HS-27A (cell line): ENCODE results near the gene NUDT5.
"Not testable (repeated sequence)": the region's sequence is repeated elsewhere in the genome, so short reads cannot be mapped to it uniquely, and the experiment has no call there.

Experiments used
- DNase-seq: peaks from one replicate; pipeline ENCODE4 v3.0.0-alpha.2; 2012; ENCODE audit warnings: low read depth, missing footprints

The NUDT5 gene

DNA sequence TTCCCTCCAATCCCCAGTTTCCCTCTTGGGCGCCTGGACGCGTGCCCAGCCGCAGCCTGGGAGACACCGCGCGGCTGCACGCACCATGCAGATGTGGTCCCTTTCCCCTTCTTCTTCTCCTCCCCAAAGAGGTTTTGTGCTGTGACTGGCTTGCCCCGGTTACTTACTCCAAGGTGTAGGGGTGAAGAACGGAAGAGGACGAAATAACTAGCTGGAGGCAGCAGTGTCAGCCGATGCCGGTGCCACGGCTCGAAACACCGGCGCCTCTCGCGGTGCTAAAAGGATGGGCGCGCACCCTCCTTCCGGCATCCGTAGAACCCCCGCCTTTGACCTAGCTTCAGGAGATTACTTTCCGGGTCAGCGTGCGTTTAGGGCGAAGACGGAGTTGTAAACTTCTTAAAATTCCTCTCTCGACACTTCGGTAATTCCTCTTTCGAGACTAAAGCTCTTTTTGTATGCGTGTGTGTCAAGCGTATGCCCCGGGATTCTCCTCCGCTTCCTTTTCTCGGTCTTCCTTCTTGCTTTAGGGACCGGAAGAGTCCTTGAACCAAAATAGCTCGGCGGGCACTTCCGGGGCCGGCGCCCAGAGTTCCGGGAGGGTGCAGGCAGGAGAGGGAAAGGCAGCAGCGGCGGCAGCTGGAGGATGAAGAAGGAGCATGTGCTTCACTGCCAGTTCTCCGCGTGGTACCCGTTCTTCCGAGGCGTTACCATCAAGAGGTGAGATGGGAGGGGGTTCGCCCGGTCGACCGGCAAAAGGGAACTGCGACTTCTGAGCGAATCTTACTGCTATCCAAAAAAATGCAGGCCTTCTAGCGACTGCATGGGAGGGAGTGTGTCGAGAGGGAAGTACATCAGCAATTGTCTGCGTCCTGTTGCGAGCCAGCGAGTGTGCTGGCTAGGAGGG is at the start of gene NUDT5, which contains the start of gene CDC123:
NUDT5 (minus strand) TSS at position 289 of the 904 bp plus-strand sequence. CDS start 9,600 bp downstream, outside the sequence.
CDC123 (plus strand) TSS at position 586 of the 904 bp plus-strand sequence; CDS start at position 644, 58 bp downstream.
- peak; percentile 59 for DNase-seq

DNA sequence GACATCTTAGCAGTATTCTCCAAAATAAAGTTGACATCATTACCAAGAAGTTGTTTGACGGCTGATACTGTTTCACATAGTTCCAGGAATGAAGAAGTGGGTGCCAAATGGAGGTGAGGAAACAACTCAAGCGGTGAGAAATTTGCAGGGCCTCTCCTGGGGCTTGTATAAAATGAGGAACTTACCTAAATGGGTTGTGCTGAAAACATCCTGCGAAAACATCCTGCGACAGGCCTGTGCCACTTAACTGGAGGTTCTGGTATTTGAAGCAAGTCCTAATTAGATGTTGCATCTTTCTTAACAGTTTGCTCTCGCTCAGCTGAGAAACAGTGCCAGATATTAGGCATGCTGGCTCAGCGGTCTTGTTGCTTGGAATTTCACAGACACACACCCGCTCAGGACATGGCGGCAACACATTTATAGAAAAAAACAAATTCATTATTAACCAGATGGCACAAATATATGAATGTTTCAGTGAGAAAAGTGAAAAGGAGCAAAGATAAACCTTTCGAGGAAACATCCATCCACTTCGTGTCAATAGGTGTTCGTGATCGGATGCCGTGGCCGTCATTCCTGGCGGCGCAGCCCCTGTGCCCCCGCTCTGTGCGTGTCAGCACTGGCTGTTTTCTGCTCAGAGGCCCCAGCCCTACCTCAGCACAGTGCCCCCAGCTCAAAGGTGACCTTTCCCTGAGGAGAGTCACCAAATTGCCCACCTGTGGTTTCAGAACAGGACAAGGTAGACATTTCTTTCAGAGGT is 48.4 kb upstream of the NUDT5 start:
- DNase-seq, result no peak

DNA sequence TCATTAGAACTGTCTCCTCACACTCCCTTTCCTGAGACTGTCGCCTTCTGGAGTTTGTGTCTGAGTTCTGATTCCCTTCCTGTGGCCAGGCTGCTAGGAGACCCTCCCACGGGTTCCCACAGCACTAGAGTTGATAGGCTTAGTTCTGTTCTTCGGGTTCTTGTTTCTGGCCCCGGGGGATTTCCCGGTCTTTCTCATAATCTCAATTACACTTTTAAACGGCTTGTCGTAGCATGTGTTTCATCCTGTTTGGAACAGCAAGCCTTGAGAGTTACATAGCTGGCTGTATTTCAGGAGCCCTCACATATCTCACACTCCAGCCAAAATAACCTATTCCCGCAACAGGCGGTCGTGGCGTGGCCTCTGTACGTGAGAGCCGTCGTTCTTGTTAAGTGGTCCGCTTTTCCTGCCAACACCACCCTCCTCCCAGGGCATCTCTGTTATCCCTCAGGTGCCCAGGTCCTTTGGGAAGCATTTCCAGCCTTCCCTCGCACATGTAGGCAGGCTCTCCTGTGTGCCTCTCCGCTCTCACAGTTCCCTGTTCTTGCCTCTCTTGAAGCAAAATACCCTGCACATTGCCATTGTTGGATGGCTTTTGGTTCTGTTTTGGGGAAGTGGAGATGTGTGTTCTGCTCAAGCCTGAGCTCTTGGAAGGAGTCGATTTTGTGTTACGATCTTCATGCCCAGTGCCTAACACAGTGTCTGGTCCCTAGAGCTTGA is 46.3 kb upstream of the NUDT5 start:
- no peak for DNase-seq

DNA sequence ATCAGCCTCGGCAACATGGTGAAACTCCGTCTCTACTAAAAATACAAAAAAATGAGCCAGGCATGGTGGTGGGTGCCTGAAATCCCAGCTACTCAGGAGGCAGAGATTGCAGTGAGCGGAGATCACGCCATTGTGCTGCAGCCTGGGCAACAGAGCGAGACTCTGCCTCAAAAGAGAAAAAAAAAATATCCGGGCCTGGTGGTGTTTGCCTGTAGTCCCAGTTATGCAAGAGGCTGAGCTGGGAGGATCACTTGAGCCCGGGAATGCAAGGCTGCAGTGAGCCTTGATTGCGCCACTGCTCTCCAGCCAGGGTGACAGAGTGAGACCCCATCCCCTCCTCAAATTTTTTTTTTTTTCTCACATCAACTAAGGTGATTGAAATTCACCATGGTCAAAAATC is 43.1 kb upstream of the NUDT5 start:
- no peak for DNase-seq

DNA sequence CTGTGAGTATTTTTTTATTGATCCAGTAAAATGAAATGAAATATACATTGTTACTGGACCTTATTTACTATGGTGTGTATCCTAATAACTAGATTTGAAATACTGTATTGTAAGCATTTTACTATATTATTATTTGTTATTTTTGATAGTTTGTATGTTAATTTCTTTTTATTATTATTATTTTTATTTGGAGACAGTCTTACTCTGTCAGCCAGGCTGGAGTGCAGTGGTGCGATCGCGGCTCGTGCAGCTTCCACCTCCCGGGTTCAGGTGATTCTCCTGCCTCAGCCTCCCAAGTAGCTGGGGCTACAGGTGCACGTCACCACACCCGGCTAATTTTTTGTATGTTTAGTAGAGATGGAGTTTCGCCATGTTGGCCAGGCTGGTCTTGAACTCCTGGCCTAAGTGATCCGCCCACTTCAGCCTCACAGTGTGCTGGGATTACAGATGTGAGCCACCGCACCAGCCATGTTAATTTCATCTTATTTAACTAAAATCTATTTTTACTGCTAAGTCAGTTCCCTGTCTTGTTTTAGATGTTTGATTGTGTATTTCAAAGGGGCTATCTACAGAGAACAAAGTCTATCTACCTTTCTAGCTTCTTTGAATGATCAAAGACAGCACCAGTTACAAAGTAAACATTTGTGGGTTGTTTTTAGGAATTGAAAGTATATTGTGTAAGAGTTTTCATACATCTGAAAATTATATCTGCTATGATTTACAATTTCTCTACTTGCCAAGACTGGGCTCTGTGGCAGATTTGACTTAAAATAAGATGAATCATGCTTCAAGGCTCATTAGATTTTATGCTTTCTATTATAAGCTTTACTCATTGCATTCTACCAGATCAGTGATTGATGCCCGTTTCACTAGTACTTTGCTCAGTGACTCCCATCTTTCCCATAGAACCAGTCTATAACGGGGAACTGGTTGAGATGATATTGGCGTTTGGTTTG is 41.9 kb upstream of the NUDT5 start:
- DNase-seq, result no peak

DNA sequence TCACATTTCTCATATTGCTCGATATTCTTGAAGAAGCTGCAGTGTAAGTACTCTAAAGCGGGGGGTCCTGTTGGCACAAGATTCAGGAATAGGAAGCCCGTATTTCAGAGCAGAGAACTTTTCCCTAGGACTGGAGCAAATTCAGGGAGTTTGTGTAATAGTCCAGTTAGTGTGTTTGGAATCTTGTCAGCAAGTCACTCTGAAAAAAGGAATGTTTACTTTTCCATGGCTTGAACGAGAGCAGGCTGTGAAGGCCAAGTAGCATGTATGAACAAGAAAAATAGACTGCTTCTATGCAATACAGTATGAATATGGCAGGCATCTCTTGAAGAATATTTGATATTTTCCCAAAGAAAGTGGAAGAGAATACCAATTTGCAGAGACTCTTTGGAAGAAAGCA is 40.1 kb upstream of the NUDT5 start:
- no peak for DNase-seq

DNA sequence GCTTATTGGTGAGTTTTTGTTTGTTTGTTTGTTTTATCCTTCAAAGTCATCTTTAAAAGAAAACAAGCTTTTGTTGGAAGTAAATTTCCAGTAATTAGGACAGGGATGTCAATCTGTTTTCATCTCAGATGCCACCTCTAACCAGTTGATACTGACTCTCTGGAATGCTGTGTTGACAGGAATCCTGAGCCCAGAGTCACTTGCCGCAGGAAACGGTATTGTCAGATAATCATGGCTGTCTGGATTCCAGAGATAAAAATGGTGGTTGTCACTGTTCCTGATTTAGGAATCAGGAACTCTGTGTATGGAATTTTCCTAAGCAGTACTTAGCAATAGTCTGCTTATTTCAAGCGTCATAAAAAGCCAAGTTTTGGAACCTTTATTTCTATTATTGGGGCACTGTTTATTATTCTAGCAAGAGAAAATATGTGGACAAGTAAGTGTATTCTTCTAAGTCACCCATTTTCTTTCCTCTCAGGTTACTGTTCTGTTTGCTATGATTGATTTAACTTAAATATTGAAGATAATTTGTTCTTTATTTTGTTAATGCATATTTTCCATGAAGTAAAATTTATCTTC is 39.5 kb upstream of the NUDT5 start:
- DNase-seq, result no peak

DNA sequence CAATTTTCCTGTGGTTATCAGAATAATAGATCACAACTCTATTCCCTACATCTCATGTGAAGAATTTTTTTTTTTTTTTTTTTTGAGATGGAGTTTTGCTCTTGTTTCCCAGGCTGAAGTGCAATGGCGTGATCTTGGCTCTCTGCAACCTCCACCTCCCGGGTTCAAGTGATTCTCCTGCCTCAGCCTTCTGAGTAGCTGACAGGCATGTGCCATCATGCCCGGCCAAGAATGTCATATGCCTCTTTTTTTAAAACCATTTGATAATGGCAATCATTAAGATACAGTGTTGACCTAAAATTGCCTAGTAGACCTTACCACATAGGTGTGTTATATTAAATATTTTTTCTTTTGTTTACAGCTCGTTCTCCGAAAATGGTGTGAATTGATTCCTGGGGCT is 39.0 kb upstream of the NUDT5 start:
- not testable (repeated sequence) for DNase-seq

DNA sequence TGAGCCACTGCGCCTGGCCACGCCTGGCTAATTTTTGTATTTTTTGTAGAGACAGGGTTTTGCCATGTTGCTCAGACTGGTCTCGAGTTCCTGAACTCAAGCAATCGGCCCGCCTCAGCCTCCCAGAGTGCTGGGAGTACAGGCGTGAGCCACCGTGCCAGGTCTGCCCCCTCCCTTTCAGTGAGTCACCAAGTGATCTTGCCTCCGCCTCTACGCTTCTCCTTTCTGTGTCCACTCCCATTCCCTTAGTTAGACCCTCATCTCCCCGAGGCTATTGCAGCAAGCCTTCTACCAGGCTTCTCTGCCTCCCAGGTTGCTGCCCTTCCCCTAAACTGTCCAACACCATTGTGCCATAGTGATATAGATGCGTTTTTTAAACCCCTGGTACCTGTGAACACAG is 33.2 kb upstream of the NUDT5 start:
- no peak for DNase-seq

DNA sequence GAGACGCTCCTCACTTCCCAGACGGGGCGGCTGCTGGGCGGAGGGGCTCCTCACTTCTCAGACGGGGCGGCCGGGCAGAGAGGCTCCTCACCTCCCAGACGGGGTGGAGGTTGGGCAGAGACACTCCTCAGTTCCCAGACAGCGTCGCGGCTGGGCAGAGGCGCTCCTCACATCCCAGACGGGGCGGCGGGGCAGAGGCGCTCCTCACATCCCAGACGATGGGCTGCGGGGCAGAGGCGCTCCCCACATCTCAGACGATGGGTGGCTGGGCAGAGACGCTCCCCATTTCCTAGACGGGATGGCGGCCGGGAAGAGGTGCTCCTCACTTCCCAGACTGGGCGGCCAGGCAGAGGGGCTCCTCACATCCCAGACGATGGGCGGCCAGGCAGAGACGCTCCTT is 30.7 kb upstream of the NUDT5 start:
- DNase-seq, result not testable (repeated sequence)

DNA sequence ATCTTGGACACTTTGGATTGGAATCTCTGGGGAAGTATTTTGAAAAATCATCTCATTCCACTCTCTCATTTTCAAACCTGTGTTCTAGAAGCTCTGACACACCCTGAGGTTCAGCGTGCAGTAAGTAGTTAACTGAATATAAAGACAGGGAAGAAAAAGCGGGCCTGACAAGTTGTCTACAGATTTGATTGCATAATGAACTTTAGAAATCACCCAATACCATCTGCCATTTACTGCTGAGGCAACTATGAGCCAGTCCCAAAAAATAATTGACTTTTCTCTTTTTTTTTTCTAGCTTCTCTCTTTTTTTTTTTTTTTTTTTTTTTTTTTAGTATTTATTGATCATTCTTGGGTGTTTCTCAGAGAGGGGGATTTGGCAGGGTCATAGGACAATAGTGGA is 29.8 kb upstream of the NUDT5 start:
- no peak for DNase-seq

DNA sequence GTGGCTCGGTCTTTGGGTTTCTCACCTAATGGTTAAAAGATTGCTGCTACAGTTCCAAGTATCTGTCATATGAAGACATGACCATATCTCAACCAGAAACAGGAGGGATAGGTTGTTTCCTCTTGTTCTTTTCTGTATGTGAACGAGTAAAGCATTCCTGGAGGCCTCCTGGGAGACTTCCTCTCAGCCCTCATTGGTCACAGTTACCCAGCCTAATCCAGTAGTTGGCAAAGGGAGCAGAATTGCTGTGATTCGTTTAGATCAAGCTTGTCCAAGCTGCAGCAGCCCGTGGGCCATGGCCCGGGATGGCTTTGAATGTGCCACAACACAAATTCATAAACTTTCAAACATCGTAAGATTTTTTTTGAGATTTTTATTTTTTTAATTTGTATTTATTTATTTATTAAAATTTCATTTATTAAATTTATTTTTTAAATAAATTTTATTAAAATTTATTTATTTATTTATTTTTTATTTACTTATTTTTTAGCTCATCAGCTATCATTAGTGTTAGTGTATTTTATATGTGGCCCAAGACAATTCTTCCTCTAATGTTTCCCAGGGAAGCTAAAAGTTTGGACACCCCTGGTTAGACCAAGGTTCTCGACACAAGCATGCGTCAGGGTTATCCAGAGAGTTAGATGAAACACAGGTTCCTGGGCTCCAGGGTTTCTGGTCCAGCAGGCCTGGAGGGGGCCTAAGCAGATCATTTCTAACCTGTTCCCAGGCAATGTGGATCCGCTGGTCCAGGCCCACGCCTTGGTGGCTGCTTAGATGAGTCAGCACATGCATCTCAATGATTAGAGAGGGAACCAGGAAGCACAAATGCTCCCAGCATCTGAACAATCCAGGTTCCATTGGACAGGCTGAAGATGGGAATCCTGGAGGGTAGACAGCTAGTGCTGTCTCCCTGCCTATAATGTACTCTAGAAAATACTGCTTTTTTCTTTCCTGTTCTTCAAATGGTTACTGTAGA is 25.9 kb upstream of the NUDT5 start:
- DNase-seq, result no peak

DNA sequence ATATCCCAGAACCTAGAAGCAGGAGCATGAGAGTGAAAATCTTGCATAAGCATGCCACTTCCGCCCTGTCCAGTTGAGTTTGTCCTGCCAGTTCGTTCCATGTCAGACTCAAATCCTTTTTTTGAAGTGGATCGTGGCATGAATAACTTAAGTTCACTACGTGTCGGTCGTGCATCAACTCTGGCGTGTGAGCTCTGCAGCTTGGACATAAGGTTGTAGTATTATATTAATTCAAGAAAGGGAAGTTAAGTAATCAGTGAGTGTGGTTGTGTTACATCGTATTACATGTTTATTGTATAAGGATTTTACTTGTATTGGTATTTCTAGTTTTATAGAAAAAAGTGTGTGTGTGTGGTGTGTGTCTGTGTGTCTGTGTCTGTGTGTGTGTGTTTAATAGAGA is 23.3 kb upstream of the NUDT5 start:
- no peak for DNase-seq

DNA sequence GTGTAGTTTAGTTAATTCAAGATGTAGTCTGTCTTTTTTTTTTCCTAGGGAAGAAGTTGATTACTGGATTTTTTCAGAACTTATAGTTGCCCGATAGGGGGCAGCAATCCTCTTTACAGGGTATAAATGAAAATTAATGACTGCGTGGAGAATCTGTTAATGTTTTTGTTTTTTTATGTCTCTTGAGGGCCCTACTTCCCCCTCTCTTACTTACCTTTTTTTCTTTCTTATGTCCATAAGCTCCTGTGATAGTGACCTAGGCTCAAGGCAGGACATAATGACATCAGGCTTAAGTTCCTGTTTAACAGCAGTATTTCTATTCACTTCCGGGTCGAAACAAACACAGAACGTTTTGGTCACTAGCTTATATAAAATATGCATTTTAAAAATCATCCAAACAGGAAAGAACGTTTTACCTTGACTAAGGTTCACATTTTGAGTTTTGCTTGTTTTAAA is 19.1 kb upstream of the NUDT5 start:
- no peak for DNase-seq

DNA sequence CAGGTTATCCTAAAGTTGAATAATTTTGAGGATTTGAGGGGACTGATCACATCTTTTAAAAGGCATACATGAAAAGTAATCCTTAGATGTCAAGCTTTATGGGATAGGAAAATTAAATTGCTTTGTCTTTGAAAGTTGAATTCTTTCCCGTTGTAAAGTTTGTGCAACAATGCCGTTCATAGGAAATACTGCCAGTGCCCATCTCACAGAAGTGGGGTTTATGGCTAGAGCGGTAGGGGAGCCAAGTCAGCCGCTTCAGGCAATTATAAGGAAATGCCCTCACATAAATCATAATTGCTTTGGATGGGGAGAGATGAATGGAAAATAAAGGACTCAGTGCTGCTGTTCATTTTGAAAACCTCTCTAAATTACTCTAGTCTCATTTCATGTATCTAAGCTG is 18.4 kb upstream of the NUDT5 start:
- DNase-seq, result no peak

DNA sequence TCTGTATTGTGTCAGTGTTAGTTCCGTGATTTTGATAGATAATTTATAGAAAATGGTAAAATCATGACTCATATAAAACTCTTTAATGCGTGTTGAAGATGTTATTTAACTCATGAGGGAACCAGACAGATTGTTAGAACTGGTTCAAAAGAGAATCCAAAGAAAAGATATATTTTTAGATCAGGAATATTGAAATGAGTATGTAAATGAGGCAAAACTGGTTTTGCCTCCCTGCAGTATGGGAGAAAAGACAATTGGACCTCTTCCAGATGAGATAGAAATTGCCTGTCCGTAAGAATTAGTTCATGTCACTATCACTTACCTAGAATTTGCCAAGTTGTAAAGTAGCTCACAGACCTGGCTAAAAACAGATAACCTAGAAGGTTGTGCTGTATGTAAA is 17.9 kb upstream of the NUDT5 start:
- no peak for DNase-seq

DNA sequence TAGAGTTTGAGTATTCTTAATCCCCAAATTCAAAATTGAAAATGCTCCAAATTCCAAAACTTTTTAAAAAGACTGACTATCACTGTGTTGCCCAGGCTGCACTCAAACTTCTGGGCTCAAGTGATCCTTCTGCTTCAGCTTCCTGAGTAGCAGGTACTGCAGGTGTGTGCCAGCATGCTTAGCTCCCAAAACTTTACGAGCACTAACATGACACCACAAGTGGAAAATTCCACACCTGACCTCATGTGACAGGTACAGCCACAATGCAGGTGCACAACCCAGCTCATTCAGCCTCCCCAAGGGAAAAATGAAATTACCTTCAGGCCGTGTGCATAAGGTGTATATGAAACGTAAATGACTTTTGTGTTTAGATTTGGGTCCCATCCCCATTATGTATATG is 16.8 kb upstream of the NUDT5 start:
- DNase-seq, result no peak

DNA sequence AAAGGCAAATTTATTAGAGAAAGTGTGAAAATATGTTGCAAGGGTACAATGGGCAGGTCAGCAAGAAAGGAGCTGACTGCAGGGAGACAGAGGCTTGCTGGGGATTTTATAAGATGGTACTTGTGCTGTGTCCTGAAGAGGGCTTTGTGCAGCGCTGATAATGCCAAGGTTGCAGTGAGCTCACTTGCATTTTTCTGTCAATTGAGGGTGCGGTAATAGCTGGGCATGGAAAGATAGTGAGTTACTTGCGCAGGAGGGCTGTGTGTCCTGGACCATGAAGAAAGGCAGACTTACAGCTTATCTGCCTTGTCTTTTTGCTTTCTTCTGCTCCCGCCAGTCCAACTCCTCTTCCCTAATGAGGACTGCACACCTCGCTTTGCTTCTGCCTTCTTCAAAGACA is 12.8 kb upstream of the NUDT5 start:
- DNase-seq, result no peak

DNA sequence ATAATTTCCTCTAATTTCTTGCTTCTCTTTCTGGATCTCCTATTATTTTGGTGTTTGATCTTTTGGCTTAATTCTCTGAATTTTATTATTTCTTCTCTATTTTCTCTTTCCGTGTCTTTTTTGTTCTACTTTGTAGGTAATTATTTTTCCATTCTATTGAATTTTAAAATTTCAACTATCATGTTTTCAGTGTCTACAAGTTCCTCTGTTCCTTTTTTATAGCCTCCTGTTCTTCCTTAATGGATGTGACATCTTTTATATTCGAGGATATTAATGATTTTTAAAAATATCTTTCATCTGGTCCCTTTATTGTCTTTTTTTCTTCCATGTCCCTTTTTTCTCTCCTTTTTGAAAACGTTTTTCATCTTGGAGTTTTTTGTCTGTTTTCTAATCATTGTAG is 11.4 kb upstream of the NUDT5 start:
- no peak for DNase-seq

DNA sequence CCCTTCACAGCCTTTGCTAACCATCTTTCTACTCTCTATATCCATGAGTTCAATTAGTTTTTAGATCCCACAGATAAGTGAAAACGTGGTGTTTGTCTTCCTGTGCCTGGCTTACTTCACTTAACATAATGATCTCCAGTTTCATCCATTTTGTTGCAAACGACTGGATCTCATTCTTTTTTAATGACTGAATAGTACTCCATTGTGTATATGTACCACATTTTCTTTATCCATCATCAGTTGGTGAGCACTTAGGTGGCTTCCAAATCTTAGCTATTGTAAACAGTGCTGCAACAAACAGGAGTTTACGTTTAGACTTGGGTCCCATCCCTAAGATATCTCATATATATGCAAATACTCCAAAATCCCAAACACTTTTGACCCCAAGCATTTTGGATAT is 9.4 kb upstream of the NUDT5 start:
- no peak for DNase-seq
